HCT116 (cell line): ENCODE measurements around the gene LIPA. TPM values are rescaled to one million over a fixed set of nuclear protein-coding genes. Genes with fewer than 3 reads are reported as not detected.

ENCODE experiments used
- ATAC-seq: fragments of 200-7000 bp; cut with Tn5 transposase; 2 replicates; pipeline ENCODE4 v1.9.1; 2020; ENCODE audit warnings: mild to moderate bottlenecking, moderate library complexity
- BruUV-seq: library from RNA; stranded (reverse); fragments of 400-500 nt; replicated peaks from 2 replicates; lab custom pipeline; 2021; lab: Mats Ljungman, UMichigan
- CTCF ChIA-PET: fragments of 300-600 bp; sonication (Branson Sonifier 250); formaldehyde crosslinking; loops from one replicate; lab custom pipeline; 2021; ENCODE audit warnings: antibody characterized with exemption; lab: Charles Lee
- POLR2A ChIA-PET: fragments of 300-600, 350-600 bp; sonication (Branson Sonifier 250); formaldehyde crosslinking; loops from one replicate; lab custom pipeline; 2021; ENCODE audit warnings: antibody characterized with exemption; lab: Charles Lee
- RAD21 ChIA-PET, 2 experiments: fragments of 300-600 bp; sonication (Branson Sonifier 250); formaldehyde crosslinking; loops; one replicate each; lab custom pipeline; 2023; ENCODE audit warnings: low total read pairs in 2 of 2; ENCODE audit not compliant: uncharacterized antibody in 2 of 2, unreplicated experiment in 2 of 2, low non-redundant PET in 1 of 2; lab: Charles Lee
- DNase-seq: peaks from one replicate; pipeline ENCODE4 v3.0.0-alpha.2; 2010; ENCODE audit warnings: low read depth, low spot score
- H2AFZ ChIP-seq: fragments of 200-600 bp; shearing (Covaris generic), sonication (generic); 2 replicates; pipeline ENCODE4 v1.6.1; 2017; ENCODE audit warnings: low read depth, mixed run types, mixed read lengths, antibody characterized with exemption, low read length; ENCODE audit not compliant: poor library complexity, severe bottlenecking
- H3K27ac ChIP-seq: 2 replicates; pipeline ENCODE4 v1.5.1; 2012; ENCODE audit warnings: low read depth, low read length
- H3K27me3 ChIP-seq: fragments of 200-600 bp; sonication (generic); 2 replicates; pipeline ENCODE4 v1.6.1; 2016; ENCODE audit warnings: mixed run types, low read length, mixed read lengths; ENCODE audit not compliant: insufficient read depth
- H3K36me3 ChIP-seq, 2 experiments: fragments of 200-500 bp in 1 of 2; fragments of 200-600 bp in 1 of 2; sonication (Bioruptor generic) in 1 of 2; sonication (generic) in 1 of 2; 2 replicates each; pipeline versions ENCODE4 v1.5.1 to v1.6.1; 2014 to 2016; ENCODE audit warnings: low read length in 2 of 2, inconsistent platforms in 1 of 2, mixed read lengths in 1 of 2, mixed run types in 1 of 2; ENCODE audit not compliant: insufficient read depth in 2 of 2, control insufficient read depth in 1 of 2
- H3K4me1 ChIP-seq, 2 experiments: fragments of 200-600 bp in 1 of 2; sonication (generic) in 1 of 2; 2 replicates each; pipeline versions ENCODE4 v1.5.1 to v1.6.1; 2012 to 2017; ENCODE audit warnings: low read length in 2 of 2, inconsistent platforms in 1 of 2, mild to moderate bottlenecking in 1 of 2, mixed read lengths in 1 of 2, mixed run types in 1 of 2, moderate library complexity in 1 of 2; ENCODE audit not compliant: insufficient read depth in 2 of 2, control insufficient read depth in 1 of 2
- H3K4me2 ChIP-seq: fragments of 200-600 bp; sonication (generic); 2 replicates; pipeline ENCODE4 v1.6.1; 2017; ENCODE audit warnings: mixed run types, low read length, mixed read lengths
- H3K4me3 ChIP-seq, 2 experiments: fragments of 200-600 bp in 1 of 2; sonication (generic) in 1 of 2; replicated peaks in 1 of 2; 2 replicates each; pipeline ENCODE4 v1.5.1; 2011 to 2016; ENCODE audit warnings: low read length in 2 of 2, control low read depth in 1 of 2, low read depth in 1 of 2, mild to moderate bottlenecking in 1 of 2, mixed read lengths in 1 of 2, mixed run types in 1 of 2
- H3K79me2 ChIP-seq: fragments of 200-600 bp; sonication (generic); 2 replicates; pipeline ENCODE4 v1.6.1; 2017; ENCODE audit warnings: mild to moderate bottlenecking, mixed run types, low read length, moderate library complexity, mixed read lengths; ENCODE audit not compliant: insufficient read depth
- H3K9ac ChIP-seq: fragments of 200-600 bp; sonication (generic); 2 replicates; pipeline ENCODE4 v1.6.1; 2016; ENCODE audit warnings: low read length, mixed read lengths
- H3K9me2 ChIP-seq: fragments of 200-600 bp; sonication (generic), shearing (Covaris generic); 2 replicates; pipeline ENCODE4 v1.6.1; 2017; ENCODE audit warnings: mixed run types, mild to moderate bottlenecking, moderate library complexity; ENCODE audit not compliant: insufficient read depth
- H3K9me3 ChIP-seq, 2 experiments: fragments of 200-500 bp in 1 of 2; fragments of 200-600 bp in 1 of 2; sonication (Bioruptor generic) in 1 of 2; sonication (generic) in 1 of 2; 2 replicates each; pipeline ENCODE4 v1.6.1; 2014 to 2017; ENCODE audit warnings: low read length in 2 of 2, mixed read lengths in 2 of 2, inconsistent platforms in 1 of 2, low read depth in 1 of 2, mild to moderate bottlenecking in 1 of 2, mixed run types in 1 of 2, moderate library complexity in 1 of 2; ENCODE audit not compliant: control insufficient read depth in 1 of 2, insufficient read depth in 1 of 2
- H4K20me1 ChIP-seq: fragments of 200-600 bp; sonication (generic), shearing (Covaris generic); 2 replicates; pipeline ENCODE4 v1.6.1; 2017; ENCODE audit warnings: mixed run types, mild to moderate bottlenecking, moderate library complexity; ENCODE audit not compliant: insufficient read depth
- ATF3 ChIP-seq: IDR thresholded peaks from 2 replicates; pipeline ENCODE4 v1.6.1; 2012
- CBX3 ChIP-seq: IDR thresholded peaks from 2 replicates; pipeline ENCODE4 v1.6.1; 2012; ENCODE audit warnings: low read depth
- EGR1 ChIP-seq: IDR thresholded peaks from 2 replicates; pipeline ENCODE4 v1.6.1; 2012; ENCODE audit warnings: low read depth
- ELF1 ChIP-seq: IDR thresholded peaks from 2 replicates; pipeline ENCODE4 v1.6.1; 2012; ENCODE audit warnings: low read depth, borderline replicate concordance
- EZH2 ChIP-seq: fragments of 200-600 bp; sonication (generic); IDR thresholded peaks from 2 replicates; pipeline ENCODE4 v1.6.1; 2017; ENCODE audit warnings: antibody characterized with exemption, mixed run types
- FOSL1 ChIP-seq: IDR thresholded peaks from 2 replicates; pipeline ENCODE4 v1.6.1; 2012; ENCODE audit warnings: low read depth
- MAX ChIP-seq: IDR thresholded peaks from 2 replicates; pipeline ENCODE4 v1.6.1; 2012
- POLR2A ChIP-seq: IDR thresholded peaks from 2 replicates; pipeline ENCODE4 v1.7.0; 2011; ENCODE audit warnings: borderline replicate concordance; ENCODE audit not compliant: insufficient read depth, insufficient read length; ENCODE audit errors: extremely low read depth
- REST ChIP-seq: IDR thresholded peaks from 2 replicates; pipeline ENCODE4 v1.6.1; 2012; ENCODE audit warnings: low read depth
- SP1 ChIP-seq: IDR thresholded peaks from 2 replicates; pipeline ENCODE4 v1.6.1; 2012; ENCODE audit warnings: low read depth
- TCF7L2 ChIP-seq: IDR thresholded peaks from 2 replicates; pipeline ENCODE4 v1.7.0; 2011; ENCODE audit warnings: borderline replicate concordance, inconsistent platforms; ENCODE audit not compliant: insufficient read depth, insufficient read length; ENCODE audit errors: extremely low read depth
- YY1 ChIP-seq: IDR thresholded peaks from 2 replicates; pipeline ENCODE4 v1.6.1; 2011; ENCODE audit warnings: low read length, low read depth, moderate library complexity, mild to moderate bottlenecking; ENCODE audit not compliant: insufficient replicate concordance; ENCODE audit errors: extremely low read depth
- ZNF274 ChIP-seq: fragments of 200-500 bp; sonication (Bioruptor generic); IDR thresholded peaks from 2 replicates; pipeline ENCODE4 v1.6.1; 2014; ENCODE audit warnings: mild to moderate bottlenecking, low read depth, low read length, inconsistent platforms
- intact Hi-C: fragments of 100-400 bp; cut with micrococcal nuclease; formaldehyde crosslinking; loops from 2 replicates; pipeline ENCODE4 v1.10.0; 2022
- total RNA-seq: library from RNA; stranded (reverse); gene quantifications from one replicate; pipeline ENCODE4 v1.2.1, GENCODE V29; 2021; ENCODE audit not compliant: unreplicated experiment

LIPA gene
- total RNA-seq, 1 experiment from 2014 or later: 27.1 TPM

GRCh38 chr10:89207181-89207800 lies 44.3 kb downstream of the LIPA start, which contains the start of gene CH25H (continued):
- TF ChIP-seq EZH2 (no peak), REST (no peak), FOSL1 (no peak), ATF3 (no peak), YY1 (no peak), ELF1 (no peak), SP1 (no peak)
- TF ChIP-seq, all 23 proteins: peak for 0

- Histone ChIP-seq H3K4me2 (no peak overlapping the region), H3K27ac (no peak overlapping the region), H3K4me1 (no peaks in the 10 kb centered on the region), H3K9me3 (no peaks in the 10 kb centered on the region), H3K9me2 (no peaks in the 10 kb centered on the region), H3K9ac (no peak overlapping the region), H3K27me3 (no peaks in the 10 kb centered on the region), H3K36me3 (no peaks in the 10 kb centered on the region), H3K79me2 (no peaks in the 10 kb centered on the region), H3K4me3 (no peak overlapping the region), H4K20me1 (no peaks in the 10 kb centered on the region), H2AFZ (no peak overlapping the region)
- no peak for DNase-seq
- intact Hi-C loops: no loop called here
- POLR2A ChIA-PET: no interaction called here
- no peak for ATAC-seq
- RAD21 ChIA-PET: no interaction called here
- BruUV-seq: no TSS peak
- CTCF ChIA-PET: interaction anchor here (1.6 kb wide), 1 partner anchor 11 kb away, joined by 3 read pairs; no protein-coding TSS in a partner anchor
- TF ChIP-seq POLR2A (no peak), MAX (no peak), ATF3 (no peak), ZNF274 (no peak), FOSL1 (no peak), CBX3 (no peak), REST (no peak), EGR1 (no peak), TCF7L2 (no peak)
Observed at GRCh38 chr10:89206402-89207180, 45.0 kb downstream of the LIPA start.
